ENCODE measurements around the gene APOL2. TPM values are rescaled to one million over a fixed set of nuclear protein-coding genes. Genes with fewer than 3 reads are reported as not detected.
A peak's percentile ranks its signal among the peaks of the same experiment; 100 is the strongest.

The APOL2 gene
- total RNA-seq, 1 donor from 2014 or later = 63.8 TPM

DNA sequence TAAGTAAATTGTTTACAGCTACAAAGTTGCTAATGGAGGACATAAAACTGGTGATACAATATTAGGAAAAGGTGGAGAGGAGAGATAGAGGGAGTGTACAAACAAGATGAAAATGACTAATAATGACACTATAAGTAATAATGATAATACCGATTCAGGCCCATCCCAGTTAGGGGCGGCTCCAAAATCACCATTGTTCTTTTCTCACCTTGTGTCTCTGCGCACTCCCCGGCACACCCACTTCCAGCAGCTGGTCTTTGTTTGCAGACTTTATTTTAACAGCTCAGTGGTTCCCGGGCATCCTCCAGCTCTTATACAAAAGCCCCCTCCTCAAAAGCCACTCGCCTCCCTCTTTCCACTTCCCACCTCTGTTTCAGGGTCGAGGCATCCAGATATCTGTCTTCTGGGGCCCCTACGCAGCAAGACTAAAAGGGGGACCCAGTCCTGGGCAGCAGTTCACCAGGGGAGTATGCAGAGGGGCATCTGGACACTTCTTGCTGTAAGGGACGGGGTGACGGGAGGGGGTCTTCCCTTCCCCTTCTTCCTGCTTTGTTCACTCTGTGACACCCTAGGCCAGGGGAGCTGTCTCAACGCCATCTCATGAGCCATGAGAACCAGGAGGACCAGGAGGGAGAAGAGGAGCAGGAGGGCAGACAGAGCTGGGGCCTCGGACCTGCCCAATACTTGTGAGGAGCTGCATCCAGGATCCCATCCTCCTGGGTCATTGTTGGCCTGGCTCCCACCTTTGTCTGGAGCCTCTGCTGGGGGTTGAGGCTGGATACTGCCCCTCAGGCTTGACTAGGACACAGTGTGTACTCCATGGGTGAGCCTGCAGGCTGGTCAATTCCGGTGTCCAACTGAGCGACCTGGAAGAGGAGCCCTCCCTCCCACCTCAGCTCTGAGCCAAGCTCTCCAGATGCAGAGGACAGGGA lies 2.7 kb downstream of the APOL2 start:
- H3K4me1 ChIP-seq = peaks cover 48% of the 10 kb centered on the region
- H3K9me3 ChIP-seq = no peaks in the 10 kb centered on the region
- H3K4me3 ChIP-seq = peak overlapping the region; percentile 56 to 73
- no peak for TF ChIP-seq POLR2AphosphoS5 (IDR thresholded peaks at IDR 0.05; ENCODE audit: insufficient read depth in 1 of 2, low read depth in 1 of 2)
- TF ChIP-seq, protein P1, sequence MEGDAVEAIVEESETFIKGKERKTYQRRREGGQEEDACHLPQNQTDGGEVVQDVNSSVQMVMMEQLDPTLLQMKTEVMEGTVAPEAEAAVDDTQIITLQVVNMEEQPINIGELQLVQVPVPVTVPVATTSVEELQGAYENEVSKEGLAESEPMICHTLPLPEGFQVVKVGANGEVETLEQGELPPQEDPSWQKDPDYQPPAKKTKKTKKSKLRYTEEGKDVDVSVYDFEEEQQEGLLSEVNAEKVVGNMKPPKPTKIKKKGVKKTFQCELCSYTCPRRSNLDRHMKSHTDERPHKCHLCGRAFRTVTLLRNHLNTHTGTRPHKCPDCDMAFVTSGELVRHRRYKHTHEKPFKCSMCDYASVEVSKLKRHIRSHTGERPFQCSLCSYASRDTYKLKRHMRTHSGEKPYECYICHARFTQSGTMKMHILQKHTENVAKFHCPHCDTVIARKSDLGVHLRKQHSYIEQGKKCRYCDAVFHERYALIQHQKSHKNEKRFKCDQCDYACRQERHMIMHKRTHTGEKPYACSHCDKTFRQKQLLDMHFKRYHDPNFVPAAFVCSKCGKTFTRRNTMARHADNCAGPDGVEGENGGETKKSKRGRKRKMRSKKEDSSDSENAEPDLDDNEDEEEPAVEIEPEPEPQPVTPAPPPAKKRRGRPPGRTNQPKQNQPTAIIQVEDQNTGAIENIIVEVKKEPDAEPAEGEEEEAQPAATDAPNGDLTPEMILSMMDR (IDR thresholded peaks at IDR 0.05) = no peak
- TF ChIP-seq POLR2A (IDR thresholded peaks at IDR 0.05) = no peak
- H3K27ac ChIP-seq = peak overlapping the region; percentile 93
- H3K36me3 ChIP-seq = peaks cover 0 to 14% of the 10 kb centered on the region in 2 donors
- no peaks in the 10 kb centered on the region for H3K27me3 ChIP-seq
- intact Hi-C loops (cut with DNase I) = no loop called here
- DNase-seq (ENCODE audit: extremely low spot score in 2 of 2) = peak; percentile 61 to 85

DNA sequence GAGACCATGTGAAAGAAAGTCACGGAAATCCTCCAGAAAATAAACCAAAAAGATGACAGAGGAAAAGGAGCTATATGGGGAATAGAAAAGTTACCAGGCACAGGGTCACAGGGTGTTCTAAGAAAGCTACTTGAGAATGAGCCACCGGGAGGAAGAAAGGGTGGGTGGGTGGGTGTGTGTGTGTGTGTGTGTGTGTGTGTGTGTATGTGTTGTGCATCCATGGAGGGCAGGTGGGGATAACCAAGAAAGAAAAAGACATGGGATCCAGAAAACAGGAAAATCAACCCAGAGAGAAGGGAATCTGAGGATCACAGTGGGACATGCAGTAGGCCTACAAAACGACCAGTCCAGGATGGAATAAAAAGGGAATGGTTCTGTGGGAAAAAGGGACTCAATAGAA lies 3.7 kb downstream of the APOL2 start:
- H3K27me3 ChIP-seq = no peaks in the 10 kb centered on the region
- intact Hi-C loops (cut with DNase I) = no loop called here
- no peak overlapping the region for H3K4me3 ChIP-seq
- no peaks in the 10 kb centered on the region for H3K9me3 ChIP-seq
- no peak overlapping the region for H3K27ac ChIP-seq
- TF ChIP-seq POLR2A (IDR thresholded peaks at IDR 0.05) = no peak
- TF ChIP-seq, protein P1 (IDR thresholded peaks at IDR 0.05) = no peak
- no peak for TF ChIP-seq POLR2AphosphoS5 (IDR thresholded peaks at IDR 0.05; ENCODE audit: insufficient read depth in 1 of 2, low read depth in 1 of 2)
- peaks cover 0 to 25% of the 10 kb centered on the region in 2 donors for H3K36me3 ChIP-seq
- peaks cover 48% of the 10 kb centered on the region for H3K4me1 ChIP-seq
- DNase-seq (ENCODE audit: extremely low spot score in 2 of 2) = peak; percentile 56 to 58

DNA sequence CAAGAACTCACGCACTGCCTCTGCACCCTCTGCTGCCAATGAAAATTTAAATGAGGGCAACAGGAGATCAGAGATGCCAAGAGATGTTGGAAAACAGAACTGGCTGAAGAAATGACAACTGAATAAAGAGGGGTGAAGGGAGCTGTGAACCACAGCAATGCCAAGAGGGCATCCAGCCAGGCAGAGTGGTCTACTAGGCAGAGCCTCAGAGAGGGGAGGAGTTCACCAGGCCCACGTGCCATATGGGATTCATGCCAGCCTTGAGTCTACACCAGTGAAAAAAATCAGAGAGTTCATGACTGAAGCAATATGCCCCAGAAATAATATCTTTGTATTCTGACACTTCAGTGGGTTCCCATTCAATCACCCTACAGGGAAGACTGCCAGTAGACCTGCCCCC lies 4.4 kb downstream of the APOL2 start:
- no peaks in the 10 kb centered on the region for H3K9me3 ChIP-seq
- H3K27me3 ChIP-seq = no peaks in the 10 kb centered on the region
- peaks cover 46% of the 10 kb centered on the region for H3K4me1 ChIP-seq
- intact Hi-C loops (cut with DNase I) = no loop called here
- TF ChIP-seq, protein P1 (IDR thresholded peaks at IDR 0.05) = no peak
- no peak for TF ChIP-seq POLR2AphosphoS5 (IDR thresholded peaks at IDR 0.05; ENCODE audit: insufficient read depth in 1 of 2, low read depth in 1 of 2)
- TF ChIP-seq POLR2A (IDR thresholded peaks at IDR 0.05) = no peak
- peak in 1 of 2 donors; percentile 62 for DNase-seq (ENCODE audit: extremely low spot score in 2 of 2)
- H3K27ac ChIP-seq = no peak overlapping the region
- peaks cover 0 to 32% of the 10 kb centered on the region in 2 donors for H3K36me3 ChIP-seq
- H3K4me3 ChIP-seq = no peak overlapping the region

DNA sequence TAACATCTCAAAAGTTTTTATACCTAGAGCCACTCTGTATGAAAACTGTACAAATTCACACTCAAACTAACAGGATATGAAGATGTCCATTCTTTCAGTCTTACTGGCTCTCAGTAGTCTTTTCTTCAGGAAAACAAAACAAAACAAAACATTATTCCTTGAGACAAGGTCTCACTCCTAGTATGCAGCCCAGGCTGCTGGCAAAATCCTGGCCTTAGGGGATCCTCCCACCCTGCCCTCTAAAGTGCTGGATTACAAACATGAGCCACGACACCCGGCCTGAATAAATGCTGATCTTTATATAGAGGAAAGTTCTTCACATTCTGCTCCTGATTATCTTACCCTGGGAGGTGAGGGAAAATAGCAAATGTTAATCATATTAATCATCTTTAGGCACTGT lies 5.1 kb downstream of the APOL2 start:
- Histone ChIP-seq H3K4me3 (no peak overlapping the region), H3K9me3 (no peaks in the 10 kb centered on the region), H3K27me3 (no peaks in the 10 kb centered on the region), H3K27ac (no peak overlapping the region), H3K4me1 (peaks cover 42% of the 10 kb centered on the region), H3K36me3 (peaks cover 0 to 39% of the 10 kb centered on the region in 2 donors)
- no peak for TF ChIP-seq POLR2AphosphoS5 (IDR thresholded peaks at IDR 0.05; ENCODE audit: insufficient read depth in 1 of 2, low read depth in 1 of 2)
- TF ChIP-seq, protein P1 (IDR thresholded peaks at IDR 0.05) = no peak
- TF ChIP-seq POLR2A (IDR thresholded peaks at IDR 0.05) = no peak
- intact Hi-C loops (cut with DNase I) = no loop called here
- DNase-seq (ENCODE audit: extremely low spot score in 2 of 2) = no peak

DNA sequence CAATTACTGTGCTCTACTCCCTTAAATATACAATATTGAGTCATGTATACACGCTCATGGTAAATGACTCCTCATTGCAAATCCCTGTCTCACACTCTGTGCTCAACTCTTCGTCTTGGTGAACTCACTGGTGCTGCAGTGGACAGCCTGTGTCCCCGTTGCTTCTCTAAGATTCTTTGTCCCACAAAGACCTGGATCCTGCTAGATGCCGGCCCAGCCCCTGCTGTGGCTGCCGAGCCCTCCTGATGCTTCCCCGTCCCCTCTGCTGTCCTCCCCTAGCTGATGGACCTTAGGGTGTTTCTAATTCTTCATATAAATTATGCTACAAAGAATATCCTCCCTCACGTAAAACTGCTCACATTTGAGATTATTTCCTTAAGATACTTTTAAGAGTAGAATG lies 5.5 kb downstream of the APOL2 start:
- Histone ChIP-seq H3K9me3 (no peaks in the 10 kb centered on the region), H3K36me3 (peaks cover 0 to 42% of the 10 kb centered on the region in 2 donors), H3K4me3 (no peak overlapping the region), H3K27ac (no peak overlapping the region), H3K27me3 (no peaks in the 10 kb centered on the region), H3K4me1 (peaks cover 40% of the 10 kb centered on the region)
- TF ChIP-seq POLR2A (IDR thresholded peaks at IDR 0.05) (no peak), POLR2AphosphoS5 (IDR thresholded peaks at IDR 0.05; ENCODE audit: insufficient read depth in 1 of 2, low read depth in 1 of 2) (no peak)
- TF ChIP-seq, protein P1 (IDR thresholded peaks at IDR 0.05) = no peak
- intact Hi-C loops (cut with DNase I) = no loop called here
- DNase-seq (ENCODE audit: extremely low spot score in 2 of 2) = peak; percentile 62 to 89
